NK-92 treated with Interleukin-12 subunit alpha and Interleukin-12 subunit beta, amount 100 ng/mL, for 24 hours (cell line): ENCODE results near the gene IGSF6.
"Not testable (repeated sequence)": the region's sequence is repeated elsewhere in the genome, so short reads cannot be mapped to it uniquely, and the experiment has no call there.

ENCODE experiments used
- DNase-seq: peaks from one replicate; lab custom pipeline; 2025; lab: John Stamatoyannopoulos, UW

Gene IGSF6

DNA sequence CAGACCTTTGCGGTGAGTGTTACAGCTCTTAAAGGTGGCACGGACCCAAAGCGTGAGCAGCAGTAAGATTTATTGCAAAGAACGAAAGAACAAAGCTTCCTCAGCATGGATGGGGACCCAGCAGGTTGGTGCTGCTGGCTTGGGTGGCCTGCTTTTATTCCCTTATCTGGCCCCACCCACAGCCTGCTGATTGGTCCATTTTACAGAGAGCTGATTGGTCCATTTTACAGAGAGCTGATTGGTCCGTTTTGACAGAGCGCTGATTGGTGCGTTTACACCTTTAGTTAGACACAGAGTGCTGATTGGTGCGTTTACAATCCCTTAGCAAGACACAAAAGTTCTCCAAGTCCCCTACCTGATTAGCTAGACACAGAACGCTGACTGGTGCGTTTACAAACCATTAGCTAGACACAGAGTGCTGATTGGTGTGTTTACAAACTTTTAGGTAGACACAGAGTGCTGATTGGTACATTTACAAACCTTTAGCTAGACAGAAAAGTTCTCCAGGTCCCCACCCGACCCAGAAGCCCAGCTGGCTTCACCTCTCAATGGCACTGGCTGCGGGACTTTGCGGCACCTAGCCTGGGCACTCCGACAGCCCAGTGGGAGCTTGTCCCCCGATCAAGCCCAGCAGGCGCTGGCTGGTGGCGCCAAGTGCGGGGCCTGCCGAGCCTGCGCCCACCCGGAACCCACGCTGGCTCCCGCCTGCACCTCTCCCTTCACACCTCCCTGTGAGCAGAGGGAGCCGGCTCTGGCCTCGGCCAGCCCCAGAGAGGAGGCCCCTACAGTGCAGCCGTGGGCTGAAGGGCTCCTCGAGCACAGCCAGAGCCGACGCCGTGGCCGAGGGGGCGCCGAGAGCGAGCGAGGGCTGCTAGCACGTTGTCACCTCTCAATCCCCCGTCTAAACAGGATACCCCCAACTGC lies 22.5 kb downstream of the IGSF6 start:
- not testable (repeated sequence) for DNase-seq

DNA sequence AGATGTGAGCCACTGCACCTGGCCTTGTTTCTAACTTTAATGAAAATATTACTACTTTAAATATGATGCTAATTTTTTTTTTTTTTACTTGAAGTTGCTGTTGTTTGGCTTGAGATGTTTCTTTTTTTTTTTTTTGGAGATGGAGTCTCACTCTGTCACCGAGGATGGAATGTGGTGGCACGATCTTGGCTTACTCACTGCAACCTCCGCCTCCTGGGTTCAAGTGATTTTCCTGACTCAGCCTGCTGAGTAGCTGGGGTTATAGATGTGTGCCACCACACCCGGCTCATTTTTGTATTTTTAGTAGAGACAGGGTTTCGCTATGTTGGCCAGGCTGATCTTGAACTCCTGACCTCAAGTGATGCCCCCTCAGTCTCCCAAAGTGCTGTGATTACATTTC lies 23.6 kb downstream of the IGSF6 start:
- DNase-seq: no peak

GRCh38 chr16:21628121-21628726 lies 24.2 kb downstream of the IGSF6 start:
- no peak for DNase-seq

DNA sequence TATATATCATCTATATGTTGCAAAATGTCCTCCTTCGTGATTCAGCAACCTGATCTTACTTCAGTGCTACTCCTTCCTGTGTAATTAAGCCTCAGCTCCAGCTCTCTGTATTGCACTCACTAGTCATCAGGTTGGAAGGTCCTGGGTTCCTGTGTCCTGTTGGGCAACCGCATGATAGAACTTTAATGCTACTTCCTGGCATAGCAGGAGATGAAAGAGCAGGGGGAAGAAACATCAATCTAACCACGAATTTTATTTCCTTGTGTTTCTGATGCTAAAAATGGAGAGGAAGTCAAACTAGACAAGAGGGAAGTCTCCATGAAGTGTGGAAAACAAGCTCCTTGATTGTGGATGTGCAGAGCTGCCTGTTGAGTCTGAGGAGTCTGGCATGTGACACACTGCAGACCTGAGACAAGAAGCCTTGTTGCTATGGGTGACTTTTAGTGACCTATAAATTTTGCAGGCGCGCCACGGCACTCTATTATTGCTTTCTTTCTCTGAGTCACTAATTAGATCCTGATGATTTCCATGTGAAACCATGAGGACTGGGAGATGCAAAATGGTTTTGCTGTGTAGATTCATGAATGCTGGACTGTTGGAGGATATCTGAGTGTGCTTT lies 25.6 kb downstream of the IGSF6 start:
- no peak for DNase-seq

DNA sequence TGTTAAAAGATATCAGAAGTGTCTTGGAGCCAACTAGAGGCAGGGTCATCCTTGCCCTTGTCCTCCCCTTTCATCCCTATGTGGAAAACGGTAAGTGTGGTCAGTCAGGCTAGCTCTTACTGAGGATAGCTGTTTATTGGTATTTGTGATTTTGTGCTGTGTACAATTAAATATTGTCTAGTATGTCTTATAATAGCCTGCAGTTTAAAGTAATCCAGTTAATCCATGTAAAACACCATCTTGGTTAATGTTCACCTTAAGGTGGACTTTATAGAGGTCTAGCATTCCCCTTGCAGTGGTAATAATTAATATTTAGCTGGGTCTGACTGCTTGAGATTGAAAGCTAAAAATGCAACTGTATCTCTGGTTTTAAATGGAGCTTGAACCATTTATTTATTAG lies 27.4 kb downstream of the IGSF6 start:
- DNase-seq: no peak

DNA sequence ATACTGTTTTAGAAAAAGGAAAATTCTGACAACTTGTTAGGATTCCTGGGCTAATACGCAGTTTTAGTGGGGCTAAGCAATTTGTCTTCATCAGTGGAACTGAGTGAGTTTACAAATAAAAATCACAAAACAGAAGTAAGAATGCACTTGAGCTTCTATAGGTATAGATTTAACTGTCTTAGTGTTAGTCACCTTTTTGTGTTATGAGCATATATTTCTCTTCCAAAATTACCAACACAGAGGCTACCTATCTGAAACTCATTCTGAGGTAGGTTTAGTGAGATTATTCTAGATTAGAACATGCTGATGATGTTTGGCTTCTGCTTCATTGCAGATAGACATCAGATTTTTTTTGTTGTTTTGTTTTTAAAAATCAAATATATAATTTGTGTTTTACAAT lies 29.9 kb downstream of the IGSF6 start:
- DNase-seq: no peak

DNA sequence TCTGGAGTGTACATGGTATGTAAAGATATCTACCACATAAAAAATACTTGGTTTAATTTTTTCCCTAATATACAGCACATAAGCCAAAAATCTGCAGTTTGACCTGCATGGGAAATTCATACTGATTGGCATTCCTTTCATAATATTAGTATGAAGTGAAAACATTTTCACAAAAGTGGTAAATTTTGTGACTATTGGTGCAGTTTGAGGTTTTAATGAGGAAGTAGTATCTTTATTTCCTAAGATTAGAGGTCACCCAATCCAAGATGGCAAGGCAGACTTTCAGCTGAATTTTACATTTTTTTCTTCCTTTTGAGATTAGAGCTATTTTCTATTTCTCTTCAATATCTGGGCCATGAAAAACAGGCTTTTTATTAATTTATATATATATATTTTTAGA lies 31.8 kb downstream of the IGSF6 start:
- no peak for DNase-seq

DNA sequence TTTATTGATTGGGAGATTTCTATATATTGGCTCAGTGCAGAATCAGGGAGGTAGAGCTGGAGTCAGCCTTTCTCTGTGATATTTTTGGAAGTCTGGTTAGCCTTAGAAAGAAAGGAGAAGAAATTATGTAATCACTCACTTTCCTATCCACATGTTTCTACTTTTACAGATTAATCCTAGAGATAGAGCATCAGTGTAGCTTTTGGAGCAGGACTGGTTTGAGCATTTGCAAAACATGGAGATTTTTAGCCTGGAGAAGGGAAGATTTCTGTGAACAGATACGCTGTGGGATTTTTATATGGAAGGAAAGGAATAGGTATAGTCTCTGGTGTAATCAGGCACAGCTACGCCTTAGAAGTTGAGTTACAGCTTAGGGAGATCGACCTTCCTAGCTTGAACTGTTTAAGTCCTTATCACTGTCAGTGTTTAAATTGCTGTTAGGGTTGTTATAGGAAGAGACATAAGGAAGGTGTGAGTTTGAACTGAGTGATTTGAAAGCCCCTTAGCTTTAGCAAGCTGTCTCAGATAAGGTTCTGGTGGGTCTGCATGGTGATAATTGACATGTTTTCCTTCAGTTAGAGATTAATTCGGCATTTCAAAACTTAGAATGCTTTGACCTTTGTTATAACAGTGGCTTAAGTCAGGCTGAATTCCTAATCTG lies 32.5 kb downstream of the IGSF6 start:
- DNase-seq: no peak

DNA sequence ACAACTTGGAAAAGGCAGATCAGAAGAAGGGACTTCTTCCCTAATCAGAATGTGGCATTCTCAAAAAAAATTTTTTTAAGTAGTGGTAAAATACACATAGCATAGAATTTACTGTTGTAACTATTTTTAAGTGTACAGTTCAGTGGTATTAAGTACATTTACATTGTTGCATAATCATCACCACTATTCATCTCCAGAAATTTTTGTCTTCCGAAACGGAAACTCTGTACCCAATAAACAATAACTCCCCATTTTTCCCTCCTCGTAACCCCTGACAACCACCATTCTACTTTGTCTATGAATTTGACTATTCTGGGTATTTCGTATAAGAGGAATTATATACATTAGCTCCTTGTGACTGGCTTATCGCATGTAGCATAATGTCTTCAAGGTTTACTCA lies 34.1 kb downstream of the IGSF6 start:
- DNase-seq: no peak

- no peak for DNase-seq
Observed at GRCh38 chr16:21617607-21618006, 34.8 kb downstream of the IGSF6 start.

GRCh38 chr16:21614896-21615295 lies 37.5 kb downstream of the IGSF6 start:
- DNase-seq: no peak

DNA sequence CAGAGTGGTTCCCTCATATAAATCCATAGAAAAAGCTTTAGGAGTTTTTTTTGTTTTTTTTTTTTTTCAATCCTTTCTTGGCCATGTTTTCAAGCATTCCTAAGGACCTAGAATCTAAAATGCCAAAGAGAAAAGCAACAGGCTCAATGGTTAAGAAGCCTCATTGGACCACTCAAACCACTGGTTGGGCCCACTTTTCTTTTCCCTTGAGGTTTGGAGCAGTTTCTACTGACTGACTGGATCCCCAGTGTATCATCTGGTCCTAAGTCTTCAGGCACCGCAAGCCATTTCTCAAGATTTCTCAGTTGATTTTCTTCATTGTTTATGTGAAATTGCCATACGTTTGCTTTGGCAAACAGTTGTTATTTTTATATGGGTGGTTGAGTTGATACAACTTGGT lies 38.6 kb downstream of the IGSF6 start:
- DNase-seq: no peak

- DNase-seq: no peak
Observed at GRCh38 chr16:21613361-21613760, 39.0 kb downstream of the IGSF6 start.

DNA sequence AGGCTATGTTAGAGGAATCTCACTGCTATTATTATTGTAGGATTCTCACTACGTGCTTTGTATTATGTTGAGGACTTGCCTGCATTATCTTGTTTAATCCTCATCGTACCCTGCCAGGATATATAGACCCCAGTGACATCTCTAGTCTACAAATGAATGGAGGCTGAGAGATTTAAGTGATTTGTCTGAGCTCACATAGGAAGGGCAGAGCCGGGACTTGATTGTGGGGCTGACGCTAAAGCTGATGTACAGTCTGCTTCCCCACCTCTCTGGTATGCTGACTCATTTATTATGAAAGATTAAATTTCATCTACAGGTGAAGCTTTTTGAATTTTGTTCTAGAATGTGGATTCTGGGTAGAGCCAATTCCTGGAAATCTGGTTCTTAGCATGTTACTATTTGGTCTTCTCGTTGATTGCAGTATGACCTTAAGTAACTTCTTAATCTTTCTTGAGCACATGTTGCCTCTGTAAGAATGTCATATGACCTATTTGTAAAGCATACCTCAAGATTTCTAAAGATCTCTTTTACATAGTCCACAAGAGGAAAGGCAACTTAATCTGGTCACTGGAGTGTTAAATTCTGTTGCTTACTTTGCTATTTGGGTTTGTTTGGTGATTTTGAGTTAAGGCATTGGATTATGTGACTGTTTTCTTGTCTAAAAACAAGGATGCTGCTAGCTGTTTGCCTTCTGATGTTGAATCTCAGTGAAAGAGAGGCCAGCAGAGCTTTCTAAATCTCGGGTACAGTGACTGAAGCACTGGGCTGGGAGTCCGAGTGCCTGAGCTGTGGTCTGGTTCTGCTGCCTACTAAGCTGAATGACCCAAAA lies 40.6 kb downstream of the IGSF6 start:
- DNase-seq: no peak

GRCh38 chr16:21611198-21611555 lies 41.2 kb downstream of the IGSF6 start:
- no peak for DNase-seq

- no peak for DNase-seq
Observed at GRCh38 chr16:21610766-21611165, 41.6 kb downstream of the IGSF6 start.

DNA sequence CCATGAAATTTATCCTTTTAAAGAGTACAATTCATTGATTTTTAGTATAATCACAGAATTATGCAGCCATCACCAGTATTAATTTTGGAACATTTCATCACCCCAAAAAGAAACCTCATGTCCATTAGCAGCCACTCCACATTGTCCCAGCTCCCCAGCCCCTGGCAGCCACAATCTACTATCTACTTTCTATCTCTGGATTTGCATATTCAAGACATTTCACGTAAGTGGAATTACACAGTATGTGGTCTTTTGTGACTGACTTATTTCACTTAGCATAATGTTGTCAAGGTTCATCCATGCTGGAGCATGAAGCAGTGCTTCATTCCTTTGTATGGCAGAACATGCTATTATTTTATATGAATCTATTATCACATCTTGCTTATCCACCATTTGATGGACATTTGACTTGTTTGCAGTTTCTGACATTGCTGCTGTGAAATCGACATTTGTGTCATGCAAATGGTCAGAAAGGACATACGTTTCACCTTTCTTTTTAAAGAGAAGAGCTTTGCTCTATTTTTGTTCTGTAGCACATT lies 42.3 kb downstream of the IGSF6 start:
- no peak for DNase-seq

DNA sequence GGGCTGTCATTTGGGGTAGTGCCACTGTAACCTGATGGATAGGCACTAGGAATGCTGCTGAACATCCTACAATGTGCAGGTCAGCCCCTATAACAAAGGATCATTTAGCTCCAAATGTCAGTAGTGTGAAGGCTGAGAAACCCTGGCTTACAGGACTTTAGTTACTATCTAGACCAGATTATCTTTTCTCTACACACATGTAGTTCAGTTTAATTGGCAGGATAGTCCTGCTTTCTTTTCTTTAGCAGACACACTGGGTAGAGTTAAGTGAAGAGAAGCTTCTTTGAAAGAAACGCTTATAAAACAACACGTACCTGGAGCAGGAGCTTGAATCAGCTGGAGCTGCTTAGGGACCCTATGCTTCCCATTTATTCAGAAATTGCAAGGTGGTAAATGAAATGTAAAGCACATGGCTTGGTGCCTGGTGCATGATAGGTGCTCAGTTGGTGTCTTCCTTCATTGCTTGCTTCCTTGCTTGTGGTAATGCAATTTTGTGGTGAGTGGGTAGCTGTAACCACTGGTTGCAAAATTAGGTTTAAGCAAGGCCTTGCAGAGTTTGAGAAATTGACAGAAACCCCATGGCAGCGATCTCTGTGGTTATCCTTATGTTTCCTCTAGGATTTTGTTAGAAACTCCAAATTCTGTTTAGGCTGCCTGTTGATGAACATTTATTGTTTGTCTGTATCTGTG lies 43.6 kb downstream of the IGSF6 start:
- DNase-seq: peak; percentile 26

DNA sequence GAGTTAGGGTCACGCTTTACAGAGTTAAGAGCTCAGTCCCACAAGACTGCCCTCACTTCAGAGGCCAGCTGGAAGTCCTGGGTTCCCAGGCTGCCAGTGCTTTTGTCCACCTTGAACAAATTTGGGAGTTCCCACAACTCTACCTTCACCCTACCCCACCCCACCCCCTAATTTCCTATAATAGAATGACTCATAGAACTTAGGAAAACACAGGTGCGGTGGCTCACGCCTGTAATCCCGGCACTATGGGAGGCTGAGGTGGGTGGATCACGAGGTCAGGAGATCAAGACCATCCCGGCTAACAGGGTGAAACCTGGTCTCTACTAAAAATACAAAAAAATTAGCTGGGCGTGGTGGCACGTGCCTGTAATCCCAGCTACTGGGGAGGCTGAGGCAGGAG lies 46.6 kb downstream of the IGSF6 start:
- DNase-seq: not testable (repeated sequence)

GRCh38 chr16:21603928-21604327 lies 48.5 kb downstream of the IGSF6 start:
- DNase-seq: no peak

GRCh38 chr16:21602785-21603184 lies 49.6 kb downstream of the IGSF6 start:
- DNase-seq: no peak
